ENCODE data around the gene CBX5. TPM values are rescaled to one million over a fixed set of nuclear protein-coding genes. Genes with fewer than 3 reads are reported as not detected.
"Not testable (repeated sequence)": the region's sequence is repeated elsewhere in the genome, so short reads cannot be mapped to it uniquely, and the experiment has no call there.

CBX5 gene
- total RNA-seq, 4 donors from 2014 or later, result 20.5 to 133 (median 50.1) TPM

- no peak for DNase-seq
- no peaks in the 10 kb centered on the region for H3K4me1 ChIP-seq
- H3K9me3 ChIP-seq, result no peaks in the 10 kb centered on the region
- H3K36me3 ChIP-seq, result no peaks in the 10 kb centered on the region
- intact Hi-C loops (cut with DNase I; ENCODE audit: low total_unique reads), result loop anchor here (2.0 to 5.0 kb wide), 2 partner anchors 156 to 184 kb away; partner anchors contain the start of gene HOXC8
- peaks cover 0 to 5% of the 10 kb centered on the region in 2 donors for H3K27me3 ChIP-seq
- TF ChIP-seq CTCF (IDR thresholded peaks at IDR 0.05) (no peak), POLR2A (IDR thresholded peaks at IDR 0.05) (no peak)
- no peak overlapping the region for H3K27ac ChIP-seq
- H3K4me3 ChIP-seq, result no peak overlapping the region
These were observed 88.8 kb downstream of the CBX5 start for GRCh38 chr12:54191126-54191525.

- TF ChIP-seq CTCF (IDR thresholded peaks at IDR 0.05) (no peak), POLR2A (IDR thresholded peaks at IDR 0.05) (no peak)
- H3K4me1 ChIP-seq, result no peaks in the 10 kb centered on the region
- peak overlapping the region in 1 of 2 donors; percentile 56 for H3K4me3 ChIP-seq
- intact Hi-C loops (cut with DNase I; ENCODE audit: low total_unique reads), result no loop called here
- DNase-seq, result no peak
- no peaks in the 10 kb centered on the region for H3K27me3 ChIP-seq
- H3K27ac ChIP-seq, result no peak overlapping the region
- H3K9me3 ChIP-seq, result no peaks in the 10 kb centered on the region
- H3K36me3 ChIP-seq, result no peaks in the 10 kb centered on the region
These were observed 90.8 kb downstream of the CBX5 start for GRCh38 chr12:54189198-54189539.

GRCh38 chr12:54187075-54187474 is 92.8 kb downstream of the CBX5 start:
- TF ChIP-seq CTCF (IDR thresholded peaks at IDR 0.05) (no peak), POLR2A (IDR thresholded peaks at IDR 0.05) (no peak)
- Histone ChIP-seq H3K27ac (no peak overlapping the region), H3K4me1 (no peaks in the 10 kb centered on the region), H3K36me3 (no peaks in the 10 kb centered on the region), H3K27me3 (no peaks in the 10 kb centered on the region), H3K9me3 (no peaks in the 10 kb centered on the region), H3K4me3 (no peak overlapping the region)
- DNase-seq, result no peak
- intact Hi-C loops (cut with DNase I; ENCODE audit: low total_unique reads), result no loop called here

- TF ChIP-seq POLR2A (IDR thresholded peaks at IDR 0.05), result no peak
- no peak overlapping the region for H3K27ac ChIP-seq
- no peak overlapping the region for H3K4me3 ChIP-seq
- H3K9me3 ChIP-seq, result no peaks in the 10 kb centered on the region
- no peaks in the 10 kb centered on the region for H3K27me3 ChIP-seq
- intact Hi-C loops (cut with DNase I; ENCODE audit: low total_unique reads), result no loop called here
- no peaks in the 10 kb centered on the region for H3K4me1 ChIP-seq
- no peaks in the 10 kb centered on the region for H3K36me3 ChIP-seq
- no peak for DNase-seq
These were observed 94.0 kb downstream of the CBX5 start for GRCh38 chr12:54185919-54186318.

- H3K4me1 ChIP-seq; intact Hi-C loops (cut with DNase I; ENCODE audit: low total_unique reads); H3K27me3 ChIP-seq; H3K9me3 ChIP-seq; H3K4me3 ChIP-seq; H3K36me3 ChIP-seq; DNase-seq; H3K27ac ChIP-seq: not testable (repeated sequence)
These were observed 94.6 kb downstream of the CBX5 start for GRCh38 chr12:54185297-54185696.

- no peaks in the 10 kb centered on the region for H3K27me3 ChIP-seq
- intact Hi-C loops (cut with DNase I; ENCODE audit: low total_unique reads), result no loop called here
- no peak for TF ChIP-seq POLR2A (IDR thresholded peaks at IDR 0.05)
- no peak for TF ChIP-seq CTCF (IDR thresholded peaks at IDR 0.05)
- H3K27ac ChIP-seq, result no peak overlapping the region
- no peak overlapping the region for H3K4me3 ChIP-seq
- H3K36me3 ChIP-seq, result no peaks in the 10 kb centered on the region
- H3K4me1 ChIP-seq, result no peaks in the 10 kb centered on the region
- no peaks in the 10 kb centered on the region for H3K9me3 ChIP-seq
- DNase-seq, result no peak
These were observed 95.7 kb downstream of the CBX5 start for GRCh38 chr12:54184024-54184805.
